NOMO-1 treated with DMSO at 0.1 percent for 48 hours (cell line): ENCODE results near the gene DLEC1.
"Not testable (repeated sequence)": the region's sequence is repeated elsewhere in the genome, so short reads cannot be mapped to it uniquely, and the experiment has no call there.

Source experiments
- DNase-seq: peaks from one replicate; lab custom pipeline; 2025; ENCODE audit not compliant: unreplicated experiment; lab: John Stamatoyannopoulos, UW

Gene DLEC1

GRCh38 chr3:38036906-38037305, 2.1 kb upstream of the DLEC1 start:
- no peak for DNase-seq

- no peak for DNase-seq
These were observed 529 bp upstream of the DLEC1 start for GRCh38 chr3:38038447-38038911.

GRCh38 chr3:38039899-38040261, 872 bp downstream of the DLEC1 start:
- peak; percentile 91 for DNase-seq

GRCh38 chr3:38040401-38040800, 1.4 kb downstream of the DLEC1 start:
- DNase-seq, result no peak

- DNase-seq, result peak; percentile 48
These were observed 4.5 kb downstream of the DLEC1 start for GRCh38 chr3:38043486-38043885.

GRCh38 chr3:38046027-38046426, 7.0 kb downstream of the DLEC1 start:
- no peak for DNase-seq

GRCh38 chr3:38046821-38047220, 7.8 kb downstream of the DLEC1 start:
- no peak for DNase-seq

- no peak for DNase-seq
These were observed 8.9 kb downstream of the DLEC1 start for GRCh38 chr3:38047896-38048295.

- no peak for DNase-seq
These were observed 10.5 kb downstream of the DLEC1 start for GRCh38 chr3:38049358-38050126.

GRCh38 chr3:38051131-38051530, 12.1 kb downstream of the DLEC1 start:
- DNase-seq, result no peak

- DNase-seq, result not testable (repeated sequence)
These were observed 14.3 kb downstream of the DLEC1 start for GRCh38 chr3:38053286-38053685.

- DNase-seq, result not testable (repeated sequence)
These were observed 14.9 kb downstream of the DLEC1 start for GRCh38 chr3:38053813-38054498.

- no peak for DNase-seq
These were observed 15.5 kb downstream of the DLEC1 start for GRCh38 chr3:38054499-38055001.

- no peak for DNase-seq
These were observed 20.1 kb downstream of the DLEC1 start for GRCh38 chr3:38059148-38059547.

GRCh38 chr3:38059591-38059990, 20.6 kb downstream of the DLEC1 start:
- no peak for DNase-seq

GRCh38 chr3:38062809-38063208, 23.8 kb downstream of the DLEC1 start:
- no peak for DNase-seq

- not testable (repeated sequence) for DNase-seq
These were observed 25.4 kb downstream of the DLEC1 start for GRCh38 chr3:38064453-38064852.

GRCh38 chr3:38067508-38068233, 28.7 kb downstream of the DLEC1 start:
- DNase-seq, result peak; percentile 39

GRCh38 chr3:38070013-38070412, 31.0 kb downstream of the DLEC1 start:
- DNase-seq, result no peak

- not testable (repeated sequence) for DNase-seq
These were observed 38.1 kb downstream of the DLEC1 start for GRCh38 chr3:38077073-38077472.

GRCh38 chr3:38082296-38082695, 43.3 kb downstream of the DLEC1 start:
- DNase-seq, result not testable (repeated sequence)

GRCh38 chr3:38083254-38083653, 44.2 kb downstream of the DLEC1 start:
- not testable (repeated sequence) for DNase-seq
